Tibial nerve (tissue), 4 donors: Measurements from ENCODE around the gene GUCY2C. TPM values are rescaled to one million over a fixed set of nuclear protein-coding genes. Genes with fewer than 3 reads are reported as not detected.

Experiments used
- DNase-seq, 2 donors: peaks; one replicate each; pipeline ENCODE4 v3.0.0-alpha.2; 2019; ENCODE audit warnings: low spot score in 2 of 2
- H3K27ac ChIP-seq, 4 donors: fragments of 200-600 bp; sonication (generic) in 3 of 4; one replicate each; pipeline ENCODE4 v1.5.1; 2017 to 2019; ENCODE audit warnings: mild to moderate bottlenecking in 1 of 4
- H3K27me3 ChIP-seq, 2 donors: fragments of 200-600 bp; sonication (generic) in 1 of 2; one replicate each; pipeline versions ENCODE4 v1.5.1 to v1.6.0; 2017 to 2019
- H3K36me3 ChIP-seq, 3 donors: fragments of 200-600 bp; sonication (generic); one replicate each; pipeline ENCODE4 v1.5.1; 2018 to 2019
- H3K4me1 ChIP-seq, 4 donors: fragments of 200-600 bp; sonication (generic) in 3 of 4; one replicate each; pipeline ENCODE4 v1.5.1; 2017 to 2019
- H3K4me3 ChIP-seq, 4 donors: fragments of 200-600 bp; sonication (generic) in 3 of 4; one replicate each; pipeline ENCODE4 v1.5.1; 2017 to 2019; ENCODE audit warnings: mild to moderate bottlenecking in 1 of 4, moderate library complexity in 1 of 4
- H3K9me3 ChIP-seq, 4 donors: fragments of 200-600 bp; sonication (generic) in 3 of 4; one replicate each; pipeline ENCODE4 v1.5.1; 2017 to 2019
- EP300 ChIP-seq, 2 donors: sonication (generic); formaldehyde crosslinking; IDR thresholded peaks; one replicate each; pipeline ENCODE4 v1.6.1; 2017; ENCODE audit warnings: antibody characterized with exemption in 2 of 2, mild to moderate bottlenecking in 1 of 2
- POLR2A ChIP-seq, 2 donors: fragments of 450-650 bp; IDR thresholded peaks; one replicate each; pipeline ENCODE4 v1.6.1; 2017; ENCODE audit warnings: antibody characterized with exemption in 2 of 2, mild to moderate bottlenecking in 2 of 2, moderate library complexity in 2 of 2
- WGBS, 2 donors: methylation state at CpG; one replicate each; pipeline ENCODE4 v1.1.5; 2018; 5-methylcytosine and 5-hydroxymethylcytosine counted together
- total RNA-seq, 4 donors: library from RNA; depleted of rRNA; stranded (reverse); fragments of >200 nt; gene quantifications; one replicate each; pipeline ENCODE4 v1.1.0, GENCODE V29; 2016
- TF ChIP-seq, protein P1 (sequence below), 5 experiments: fragments of 200-600 bp in 3 of 5; fragments of 450-650 bp in 2 of 5; sonication (generic) in 3 of 5; IDR thresholded peaks; one replicate each; pipeline ENCODE4 v1.5.1; 2016 to 2019; ENCODE audit warnings: antibody characterized with exemption in 5 of 5, mild to moderate bottlenecking in 3 of 5, moderate library complexity in 2 of 5

The GUCY2C gene
- total RNA-seq, 4 donors from 2014 or later = not detected

DNA sequence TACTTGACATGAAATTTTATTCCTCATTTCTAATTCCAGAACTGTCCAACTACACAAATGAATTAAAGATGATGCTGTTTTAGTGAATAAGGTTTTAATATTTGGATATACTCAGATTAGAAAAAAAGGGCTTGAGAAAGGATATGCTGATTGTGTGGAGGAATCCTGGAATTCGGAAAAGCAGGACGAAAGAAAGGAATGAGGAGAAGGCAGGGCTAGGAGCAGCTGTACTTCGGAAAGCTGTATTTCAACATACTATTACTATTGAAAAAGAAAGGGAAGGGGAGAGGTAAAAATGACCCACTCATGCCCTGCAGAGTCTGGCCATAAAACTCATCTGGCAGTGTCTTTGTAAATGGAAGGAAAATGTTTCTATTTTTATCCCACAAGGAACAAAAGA, 65.6 kb downstream of the GUCY2C start:
- H3K4me1 ChIP-seq = no peaks in the 10 kb centered on the region
- no peaks in the 10 kb centered on the region for H3K36me3 ChIP-seq
- no peak overlapping the region for H3K4me3 ChIP-seq
- WGBS, 2 donors = 27 to 33% methylated on average over 3 of the region's 3 CpGs
- peaks cover 0 to 5% (median 0%) of the 10 kb centered on the region in 4 donors for H3K9me3 ChIP-seq
- TF ChIP-seq POLR2A (IDR thresholded peaks at IDR 0.05) (no peak), EP300 (IDR thresholded peaks at IDR 0.05) (no peak)
- TF ChIP-seq, protein P1, sequence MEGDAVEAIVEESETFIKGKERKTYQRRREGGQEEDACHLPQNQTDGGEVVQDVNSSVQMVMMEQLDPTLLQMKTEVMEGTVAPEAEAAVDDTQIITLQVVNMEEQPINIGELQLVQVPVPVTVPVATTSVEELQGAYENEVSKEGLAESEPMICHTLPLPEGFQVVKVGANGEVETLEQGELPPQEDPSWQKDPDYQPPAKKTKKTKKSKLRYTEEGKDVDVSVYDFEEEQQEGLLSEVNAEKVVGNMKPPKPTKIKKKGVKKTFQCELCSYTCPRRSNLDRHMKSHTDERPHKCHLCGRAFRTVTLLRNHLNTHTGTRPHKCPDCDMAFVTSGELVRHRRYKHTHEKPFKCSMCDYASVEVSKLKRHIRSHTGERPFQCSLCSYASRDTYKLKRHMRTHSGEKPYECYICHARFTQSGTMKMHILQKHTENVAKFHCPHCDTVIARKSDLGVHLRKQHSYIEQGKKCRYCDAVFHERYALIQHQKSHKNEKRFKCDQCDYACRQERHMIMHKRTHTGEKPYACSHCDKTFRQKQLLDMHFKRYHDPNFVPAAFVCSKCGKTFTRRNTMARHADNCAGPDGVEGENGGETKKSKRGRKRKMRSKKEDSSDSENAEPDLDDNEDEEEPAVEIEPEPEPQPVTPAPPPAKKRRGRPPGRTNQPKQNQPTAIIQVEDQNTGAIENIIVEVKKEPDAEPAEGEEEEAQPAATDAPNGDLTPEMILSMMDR (IDR thresholded peaks at IDR 0.05) = no peak
- no peaks in the 10 kb centered on the region for H3K27me3 ChIP-seq
- DNase-seq = no peak
- no peak overlapping the region for H3K27ac ChIP-seq

DNA sequence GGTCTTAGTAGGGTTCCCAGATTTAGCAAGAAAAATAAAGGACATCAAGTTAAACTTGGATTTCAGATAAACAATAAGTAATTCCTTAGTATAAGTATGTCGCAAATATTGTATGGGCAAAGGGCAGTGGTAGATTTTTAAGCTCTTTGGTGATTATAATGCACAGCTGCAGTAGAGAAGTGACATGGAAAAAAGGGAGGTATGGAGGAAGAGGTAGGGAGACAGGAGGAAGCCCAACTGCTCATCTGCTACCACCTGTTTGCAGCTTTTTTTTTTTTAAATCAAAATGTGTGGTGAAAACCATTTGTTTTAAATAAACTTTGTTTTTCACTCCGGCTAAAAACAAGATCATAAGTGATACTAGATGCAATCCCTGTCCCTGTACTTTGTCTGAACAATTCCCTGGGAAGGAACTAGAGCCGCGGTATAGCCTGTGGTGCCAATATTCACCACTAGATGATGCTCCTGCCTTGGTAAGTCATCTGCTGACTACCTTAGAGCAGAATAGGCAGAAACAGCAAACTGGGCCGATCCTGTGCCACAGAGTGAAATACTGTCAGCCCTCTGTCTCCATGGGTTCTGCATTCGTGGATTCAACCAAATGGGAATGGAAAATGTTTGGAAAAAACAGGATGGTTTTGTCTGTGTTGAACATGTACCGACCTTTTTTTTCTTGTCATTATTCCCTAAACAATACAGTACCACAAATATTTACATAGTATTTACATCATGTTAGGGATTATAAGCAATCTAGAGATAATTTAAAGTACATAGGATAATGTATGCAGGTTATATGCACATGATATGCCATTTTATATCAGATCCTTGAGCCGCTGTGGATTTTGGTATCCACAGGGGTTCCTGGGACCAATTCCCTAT, 66.3 kb downstream of the GUCY2C start:
- WGBS, 2 donors = 19 to 20% methylated on average over 8 of the region's 8 CpGs
- peak; percentile 61 to 88 for DNase-seq
- no peaks in the 10 kb centered on the region for H3K36me3 ChIP-seq
- TF ChIP-seq POLR2A (IDR thresholded peaks at IDR 0.05) (no peak), EP300 (IDR thresholded peaks at IDR 0.05) (no peak)
- TF ChIP-seq, protein P1 (IDR thresholded peaks at IDR 0.05) = peak; percentile 81 to 97 (median 91)
- peaks cover 0 to 5% (median 0%) of the 10 kb centered on the region in 4 donors for H3K9me3 ChIP-seq
- no peaks in the 10 kb centered on the region for H3K27me3 ChIP-seq
- no peak overlapping the region for H3K27ac ChIP-seq
- no peaks in the 10 kb centered on the region for H3K4me1 ChIP-seq
- no peak overlapping the region for H3K4me3 ChIP-seq

DNA sequence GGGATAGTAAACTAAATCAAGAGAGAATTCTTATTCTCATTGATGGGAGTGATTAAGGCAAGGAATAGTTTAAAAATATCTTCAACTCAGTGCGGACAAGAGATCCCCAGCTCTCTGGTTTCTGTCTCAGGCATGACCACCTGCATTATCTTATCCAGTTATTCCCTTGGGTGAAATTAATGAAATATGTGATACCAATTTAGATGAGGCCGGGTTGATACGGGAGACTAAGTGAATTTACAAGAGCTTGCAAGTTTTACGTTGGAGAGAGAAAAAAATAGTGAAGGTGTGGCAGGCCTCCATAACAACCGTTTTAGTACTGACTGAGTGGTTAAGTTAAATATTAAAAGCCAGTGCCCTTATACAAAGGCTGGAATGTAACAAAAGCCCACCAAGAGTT, 67.6 kb downstream of the GUCY2C start:
- TF ChIP-seq POLR2A (IDR thresholded peaks at IDR 0.05) = no peak
- TF ChIP-seq EP300 (IDR thresholded peaks at IDR 0.05) = no peak
- TF ChIP-seq, protein P1 (IDR thresholded peaks at IDR 0.05) = no peak
- DNase-seq = no peak
- no peaks in the 10 kb centered on the region for H3K4me1 ChIP-seq
- H3K9me3 ChIP-seq = no peaks in the 10 kb centered on the region
- H3K4me3 ChIP-seq = no peak overlapping the region
- H3K36me3 ChIP-seq = no peaks in the 10 kb centered on the region
- no peaks in the 10 kb centered on the region for H3K27me3 ChIP-seq
- WGBS, 2 donors = 58 to 63% methylated on average over 5 of the region's 5 CpGs
- H3K27ac ChIP-seq = no peak overlapping the region

DNA sequence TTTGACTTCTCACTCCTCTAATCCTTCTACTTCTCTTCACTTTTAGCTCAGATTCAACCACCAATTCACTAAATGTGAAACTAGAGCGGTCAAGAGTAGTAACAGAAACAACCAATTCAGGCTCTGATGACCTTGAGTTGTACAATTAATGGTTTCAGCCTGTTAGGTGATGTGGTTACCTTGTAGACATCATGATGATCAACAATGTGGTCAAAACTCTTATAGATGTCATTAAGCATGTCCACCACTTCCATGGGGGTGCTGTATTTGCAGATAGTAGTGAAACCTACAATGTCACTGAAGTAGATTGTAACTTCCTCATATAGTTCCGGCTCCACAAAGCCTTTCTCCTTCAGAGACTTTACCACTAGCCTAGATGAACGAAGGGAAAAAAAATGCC, 74.6 kb downstream of the GUCY2C start:
- DNase-seq = no peak

More for the DNA sequence above, 74.6 kb downstream of the GUCY2C start:
- WGBS, 2 donors = 83 to 85% methylated on average over 3 of the region's 3 CpGs
- H3K27me3 ChIP-seq = no peaks in the 10 kb centered on the region
- H3K36me3 ChIP-seq = no peaks in the 10 kb centered on the region
- no peaks in the 10 kb centered on the region for H3K9me3 ChIP-seq
- TF ChIP-seq EP300 (IDR thresholded peaks at IDR 0.05) = no peak
- TF ChIP-seq POLR2A (IDR thresholded peaks at IDR 0.05) = no peak
- TF ChIP-seq, protein P1 (IDR thresholded peaks at IDR 0.05) = no peak
- H3K4me3 ChIP-seq = no peak overlapping the region
- H3K27ac ChIP-seq = no peak overlapping the region
- no peaks in the 10 kb centered on the region for H3K4me1 ChIP-seq
